Mesenchymal stem cell (in vitro differentiated cells and primary cell): ENCODE results near the gene ARG2.

Experiments used
- DNase-seq: peaks from one replicate; pipeline ENCODE4 v3.0.0-alpha.2; 2013
- H2AFZ ChIP-seq: one replicate; pipeline ENCODE4 v1.6.1; 2013; ENCODE audit warnings: low read depth, mild to moderate bottlenecking, control low read depth, inconsistent platforms, low read length, moderate library complexity
- H2AK5ac ChIP-seq: 2 replicates; pipeline ENCODE4 v1.6.1; 2013; ENCODE audit warnings: low read length, moderate library complexity, mild to moderate bottlenecking, inconsistent platforms; ENCODE audit not compliant: severe bottlenecking
- H2BK120ac ChIP-seq: one replicate; pipeline ENCODE4 v1.6.1; 2013; ENCODE audit warnings: low read depth, mild to moderate bottlenecking, inconsistent platforms, low read length, moderate library complexity
- H2BK12ac ChIP-seq, 2 experiments: one replicate each; pipeline ENCODE4 v1.6.1; 2013; ENCODE audit warnings: inconsistent platforms in 2 of 2, low read length in 2 of 2, mild to moderate bottlenecking in 2 of 2, moderate library complexity in 2 of 2, control low read depth in 1 of 2
- H2BK15ac ChIP-seq: one replicate; pipeline ENCODE4 v1.6.1; 2013; ENCODE audit warnings: mild to moderate bottlenecking, low read depth, inconsistent platforms; ENCODE audit not compliant: poor library complexity, severe bottlenecking
- H2BK5ac ChIP-seq: 2 replicates; pipeline ENCODE4 v1.6.1; 2013; ENCODE audit warnings: low read depth, mild to moderate bottlenecking, low read length, control low read depth, inconsistent platforms; ENCODE audit not compliant: poor library complexity, severe bottlenecking
- H3K14ac ChIP-seq, 2 experiments: one replicate each; pipeline ENCODE4 v1.6.1; 2013; ENCODE audit warnings: inconsistent platforms in 2 of 2, low read length in 2 of 2, control low read depth in 1 of 2, mild to moderate bottlenecking in 1 of 2, moderate library complexity in 1 of 2
- H3K18ac ChIP-seq, 2 experiments: one replicate each; pipeline ENCODE4 v1.6.1; 2013; ENCODE audit warnings: inconsistent platforms in 2 of 2, low read length in 2 of 2, control low read depth in 1 of 2, low read depth in 1 of 2, mild to moderate bottlenecking in 1 of 2
- H3K23ac ChIP-seq, 2 experiments: one replicate each; pipeline ENCODE4 v1.6.1; 2013; ENCODE audit warnings: inconsistent platforms in 2 of 2, low read length in 2 of 2, mild to moderate bottlenecking in 2 of 2, moderate library complexity in 2 of 2, control low read depth in 1 of 2
- H3K27ac ChIP-seq: 2 replicates; pipeline ENCODE4 v1.5.1; 2013; ENCODE audit warnings: mild to moderate bottlenecking, moderate library complexity, low read length, control low read depth, inconsistent platforms; ENCODE audit not compliant: poor library complexity, severe bottlenecking
- H3K27me3 ChIP-seq, 2 experiments: 2 replicates each; pipeline versions ENCODE4 v1.6.1 to v1.7.0; 2013; ENCODE audit warnings: low read length in 2 of 2, mild to moderate bottlenecking in 2 of 2, moderate library complexity in 2 of 2, control low read depth in 1 of 2, inconsistent platforms in 1 of 2; ENCODE audit not compliant: control insufficient read depth in 1 of 2, insufficient read depth in 1 of 2
- H3K36me3 ChIP-seq, 2 experiments: 2 replicates each; pipeline versions ENCODE4 v1.6.1 to v1.7.0; 2013; ENCODE audit warnings: low read length in 2 of 2, control low read depth in 1 of 2, inconsistent platforms in 1 of 2, low read depth in 1 of 2, mild to moderate bottlenecking in 1 of 2; ENCODE audit not compliant: insufficient read depth in 2 of 2, control insufficient read depth in 1 of 2
- H3K4ac ChIP-seq, 2 experiments: one replicate each; pipeline ENCODE4 v1.6.1; 2013; ENCODE audit warnings: inconsistent platforms in 2 of 2, low read length in 2 of 2, mild to moderate bottlenecking in 2 of 2, moderate library complexity in 2 of 2, control low read depth in 1 of 2, low read depth in 1 of 2
- H3K4me1 ChIP-seq: 2 replicates; pipeline ENCODE4 v1.6.1; 2013; ENCODE audit warnings: low read depth, low read length, control low read depth; ENCODE audit not compliant: control insufficient read depth, insufficient read depth
- H3K4me2 ChIP-seq: 2 replicates; pipeline ENCODE4 v1.6.1; 2013; ENCODE audit warnings: low read length, mild to moderate bottlenecking, inconsistent platforms; ENCODE audit not compliant: poor library complexity, severe bottlenecking
- H3K4me3 ChIP-seq, 2 experiments: 2 replicates each; pipeline versions ENCODE4 v1.5.1 to v1.7.0; 2013; ENCODE audit warnings: low read length in 2 of 2, mild to moderate bottlenecking in 2 of 2, control low read depth in 1 of 2, low read depth in 1 of 2; ENCODE audit not compliant: insufficient read depth in 1 of 2
- H3K79me1 ChIP-seq: replicated peaks from 2 replicates; pipeline ENCODE4 v1.6.1; 2013; ENCODE audit warnings: mild to moderate bottlenecking, control low read depth, low read length, inconsistent platforms; ENCODE audit not compliant: poor library complexity, severe bottlenecking
- H3K9ac ChIP-seq: 2 replicates; pipeline ENCODE4 v1.7.0; 2013; ENCODE audit warnings: mild to moderate bottlenecking, low read length, moderate library complexity
- H3K9me3 ChIP-seq: 2 replicates; pipeline ENCODE4 v1.7.0; 2013; ENCODE audit warnings: mild to moderate bottlenecking, low read length; ENCODE audit not compliant: control insufficient read depth
- H4K8ac ChIP-seq: one replicate; pipeline ENCODE4 v1.6.1; 2013; ENCODE audit warnings: inconsistent platforms, mild to moderate bottlenecking, low read length, moderate library complexity
- H4K91ac ChIP-seq: one replicate; pipeline ENCODE4 v1.6.1; 2013; ENCODE audit warnings: mild to moderate bottlenecking, low read length, inconsistent platforms
- WGBS: methylation state at CpG from one replicate; pipeline ENCODE4 v1.1.7; 2013; ENCODE audit warnings: mixed read lengths; 5-methylcytosine and 5-hydroxymethylcytosine counted together

The ARG2 gene

DNA sequence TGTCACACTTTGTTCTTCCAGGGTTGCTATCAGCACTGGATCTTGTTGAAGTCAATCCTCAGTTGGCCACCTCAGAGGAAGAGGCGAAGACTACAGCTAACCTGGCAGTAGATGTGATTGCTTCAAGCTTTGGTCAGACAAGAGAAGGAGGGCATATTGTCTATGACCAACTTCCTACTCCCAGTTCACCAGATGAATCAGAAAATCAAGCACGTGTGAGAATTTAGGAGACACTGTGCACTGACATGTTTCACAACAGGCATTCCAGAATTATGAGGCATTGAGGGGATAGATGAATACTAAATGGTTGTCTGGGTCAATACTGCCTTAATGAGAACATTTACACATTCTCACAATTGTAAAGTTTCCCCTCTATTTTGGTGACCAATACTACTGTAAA lies 31.0 kb downstream of the ARG2 start:
- Histone ChIP-seq H2AK5ac (no peak overlapping the region), H2BK12ac (no peak overlapping the region), H2BK5ac (no peak overlapping the region), H2AFZ (no peak overlapping the region), H2BK120ac (no peak overlapping the region), H3K18ac (no peak overlapping the region), H4K8ac (no peak overlapping the region), H3K36me3 (peaks cover 24 to 95% of the 10 kb centered on the region in 2 experiments), H3K4ac (no peak overlapping the region), H3K14ac (no peak overlapping the region), H3K4me3 (no peak overlapping the region), H3K23ac (no peak overlapping the region), H3K4me2 (no peak overlapping the region), H3K27ac (no peak overlapping the region), H3K9me3 (no peaks in the 10 kb centered on the region), H3K4me1 (peaks cover 2% of the 10 kb centered on the region), H3K27me3 (no peaks in the 10 kb centered on the region), H2BK15ac (no peak overlapping the region), H3K9ac (peak overlapping the region; percentile 45), H3K79me1 (peaks cover 8% of the 10 kb centered on the region), H4K91ac (no peak overlapping the region)
- 100% methylated on average over 1 of the region's 2 CpGs for WGBS
- DNase-seq: peak; percentile 26

DNA sequence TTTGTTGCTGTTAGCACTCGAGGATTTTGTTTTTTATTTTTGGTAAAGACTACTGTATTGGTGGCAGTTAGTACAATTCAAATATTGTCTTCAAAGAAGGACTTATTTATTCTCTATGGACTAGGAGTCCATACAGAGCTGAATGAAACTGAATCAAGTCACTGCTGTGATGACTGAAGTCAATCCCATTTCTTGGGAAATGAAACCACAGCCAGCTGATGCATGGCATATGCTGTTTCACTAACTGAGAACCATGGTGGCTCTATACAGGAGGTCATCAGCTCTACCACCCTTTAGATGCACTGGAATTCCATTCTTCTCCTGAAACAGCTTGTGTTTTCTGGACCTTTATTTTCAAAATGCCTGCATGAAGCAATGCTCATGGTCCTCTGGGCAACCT lies 32.5 kb downstream of the ARG2 start:
- Histone ChIP-seq H3K4me1 (peaks cover 2% of the 10 kb centered on the region), H2AFZ (no peak overlapping the region), H3K4me3 (no peak overlapping the region)

DNA sequence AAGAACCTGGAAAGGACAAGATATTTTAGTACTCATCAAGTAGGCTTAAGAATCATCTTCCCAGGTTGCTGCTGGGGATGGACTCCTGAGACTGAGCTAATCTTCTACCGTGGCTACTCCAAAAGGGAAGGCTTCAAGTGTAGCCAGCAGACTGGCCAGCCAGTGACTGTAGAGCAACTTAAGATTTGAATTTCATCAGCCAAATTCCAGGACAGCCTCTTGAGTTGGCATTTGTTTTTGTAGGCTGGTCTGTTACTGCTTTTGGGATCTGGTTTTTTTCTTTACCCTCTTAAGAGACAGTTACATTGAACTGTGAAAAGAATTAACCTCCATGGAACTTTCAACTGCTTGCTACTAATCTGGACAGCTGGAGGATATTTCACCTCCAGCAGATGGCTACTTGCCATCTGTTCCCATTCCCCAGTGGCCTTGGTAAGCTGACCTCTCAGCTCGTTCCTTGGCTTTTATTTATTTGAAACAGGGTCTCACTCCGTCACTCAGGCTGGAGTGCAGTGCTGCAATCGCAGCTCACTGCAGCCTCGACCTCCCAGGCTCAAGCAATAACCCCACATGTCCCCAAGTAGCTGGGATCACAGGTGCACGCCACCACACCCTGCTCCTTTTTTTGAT lies 34.0 kb downstream of the ARG2 start:
- Histone ChIP-seq H2BK12ac (no peak overlapping the region), H2BK15ac (no peak overlapping the region), H3K9me3 (no peaks in the 10 kb centered on the region), H3K9ac (peak overlapping the region; percentile 10), H2AFZ (no peak overlapping the region), H3K79me1 (peaks cover 22% of the 10 kb centered on the region), H2BK5ac (no peak overlapping the region), H3K23ac (no peak overlapping the region), H3K27me3 (no peaks in the 10 kb centered on the region), H3K27ac (no peak overlapping the region), H3K18ac (no peak overlapping the region), H2BK120ac (no peak overlapping the region), H3K14ac (peak overlapping the region in 1 of 2 experiments; percentile 22), H3K4me2 (no peak overlapping the region), H2AK5ac (no peak overlapping the region), H3K4me3 (no peak overlapping the region), H4K8ac (no peak overlapping the region), H4K91ac (peak overlapping the region; percentile 7), H3K36me3 (peaks cover 38 to 89% of the 10 kb centered on the region in 2 experiments), H3K4ac (no peak overlapping the region), H3K4me1 (peaks cover 2% of the 10 kb centered on the region)
- 74% methylated on average over 6 of the region's 6 CpGs for WGBS
- peak; percentile 50 for DNase-seq

More for the DNA sequence above, 32.5 kb downstream of the ARG2 start:
- Histone ChIP-seq H3K23ac (no peak overlapping the region), H2BK15ac (no peak overlapping the region), H3K27ac (no peak overlapping the region), H3K79me1 (peaks cover 15% of the 10 kb centered on the region), H3K36me3 (peaks cover 32 to 94% of the 10 kb centered on the region in 2 experiments), H4K91ac (no peak overlapping the region), H3K18ac (no peak overlapping the region), H4K8ac (no peak overlapping the region), H2BK120ac (no peak overlapping the region), H3K9me3 (no peaks in the 10 kb centered on the region), H3K27me3 (no peaks in the 10 kb centered on the region), H3K14ac (no peak overlapping the region), H3K4me2 (no peak overlapping the region), H2AK5ac (no peak overlapping the region), H3K9ac (no peak overlapping the region), H3K4ac (no peak overlapping the region), H2BK12ac (no peak overlapping the region), H2BK5ac (no peak overlapping the region)
- no peak for DNase-seq
- WGBS: no CpG with 5 or more reads among the region's 1 CpG

DNA sequence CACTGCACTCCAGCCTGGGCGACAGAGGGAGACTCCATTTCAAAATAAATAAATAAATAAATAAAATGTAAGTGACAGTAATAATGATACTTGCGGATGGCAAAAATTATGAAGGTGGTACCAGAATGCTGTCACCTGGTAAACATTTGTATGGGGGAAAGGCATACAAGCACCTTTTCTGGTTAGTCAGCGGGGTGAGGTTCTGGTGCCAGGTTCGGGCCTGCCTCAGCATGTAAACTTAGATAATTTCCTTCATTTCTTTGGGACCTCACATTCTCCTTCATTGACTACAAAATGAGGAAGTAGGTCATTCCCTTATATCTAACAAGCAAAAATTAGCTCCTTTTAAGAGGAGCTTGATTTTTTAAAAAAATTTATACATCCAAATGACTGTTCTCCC lies 43.9 kb downstream of the ARG2 start:
- H4K8ac ChIP-seq: no peak overlapping the region
- no peaks in the 10 kb centered on the region for H3K27me3 ChIP-seq
- H3K14ac ChIP-seq: no peak overlapping the region
- peaks cover 10 to 28% of the 10 kb centered on the region in 2 experiments for H3K36me3 ChIP-seq
- H4K91ac ChIP-seq: no peak overlapping the region
- no peaks in the 10 kb centered on the region for H3K9me3 ChIP-seq
- no peak overlapping the region for H3K4me3 ChIP-seq
- no peaks in the 10 kb centered on the region for H3K4me1 ChIP-seq
- H3K79me1 ChIP-seq: peaks cover 14% of the 10 kb centered on the region
- H3K4me2 ChIP-seq: no peak overlapping the region
- H2BK5ac ChIP-seq: no peak overlapping the region
- H3K27ac ChIP-seq: no peak overlapping the region
- H2AFZ ChIP-seq: no peak overlapping the region
- H2BK120ac ChIP-seq: no peak overlapping the region
- no peak overlapping the region for H2BK12ac ChIP-seq
- no peak overlapping the region for H2BK15ac ChIP-seq
- H3K9ac ChIP-seq: no peak overlapping the region
- H3K4ac ChIP-seq: no peak overlapping the region
- no peak for DNase-seq
- no peak overlapping the region for H3K18ac ChIP-seq
- WGBS: 100% methylated on average over 1 of the region's 4 CpGs
- no peak overlapping the region for H2AK5ac ChIP-seq
- no peak overlapping the region for H3K23ac ChIP-seq
